Brain microvascular endothelial cell (primary cell): ENCODE results near the gene CD226.
A peak's percentile ranks its signal among the peaks of the same experiment; 100 is the strongest.

ENCODE experiments used
- DNase-seq: peaks from one replicate; pipeline ENCODE4 v3.0.0-alpha.2; 2020
- H3K27ac ChIP-seq: fragments of 250-450 bp; sonication (Bioruptor Pico); 2 replicates; pipeline ENCODE4 v1.5.1; 2020; ENCODE audit warnings: mild to moderate bottlenecking, moderate library complexity
- H3K27me3 ChIP-seq: fragments of 250-450 bp; sonication (Bioruptor Pico); replicated peaks from 2 replicates; pipeline ENCODE4 v1.5.1; 2020; ENCODE audit warnings: mild to moderate bottlenecking
- H3K36me3 ChIP-seq: fragments of 250-450 bp; sonication (Bioruptor Pico); replicated peaks from 2 replicates; pipeline ENCODE4 v1.5.1; 2020; ENCODE audit warnings: mild to moderate bottlenecking
- H3K4me3 ChIP-seq: 2 replicates; pipeline ENCODE4 v1.5.1; 2011; ENCODE audit warnings: low read depth, mild to moderate bottlenecking, control low read depth, low read length, moderate library complexity
- in situ Hi-C: cut with HindIII; loops from 2 replicates; pipeline ENCODE4 v1.10.0; 2017; ENCODE audit warnings: low sequenced_read_pairs, low pct_ligation_motif_present
- TF ChIP-seq, protein P1 (sequence below): IDR thresholded peaks from 2 replicates; pipeline ENCODE4 v1.5.1; 2011; ENCODE audit warnings: low read depth, mild to moderate bottlenecking, moderate library complexity, low read length, control low read depth, inconsistent platforms; ENCODE audit errors: missing control alignments

Gene CD226

DNA sequence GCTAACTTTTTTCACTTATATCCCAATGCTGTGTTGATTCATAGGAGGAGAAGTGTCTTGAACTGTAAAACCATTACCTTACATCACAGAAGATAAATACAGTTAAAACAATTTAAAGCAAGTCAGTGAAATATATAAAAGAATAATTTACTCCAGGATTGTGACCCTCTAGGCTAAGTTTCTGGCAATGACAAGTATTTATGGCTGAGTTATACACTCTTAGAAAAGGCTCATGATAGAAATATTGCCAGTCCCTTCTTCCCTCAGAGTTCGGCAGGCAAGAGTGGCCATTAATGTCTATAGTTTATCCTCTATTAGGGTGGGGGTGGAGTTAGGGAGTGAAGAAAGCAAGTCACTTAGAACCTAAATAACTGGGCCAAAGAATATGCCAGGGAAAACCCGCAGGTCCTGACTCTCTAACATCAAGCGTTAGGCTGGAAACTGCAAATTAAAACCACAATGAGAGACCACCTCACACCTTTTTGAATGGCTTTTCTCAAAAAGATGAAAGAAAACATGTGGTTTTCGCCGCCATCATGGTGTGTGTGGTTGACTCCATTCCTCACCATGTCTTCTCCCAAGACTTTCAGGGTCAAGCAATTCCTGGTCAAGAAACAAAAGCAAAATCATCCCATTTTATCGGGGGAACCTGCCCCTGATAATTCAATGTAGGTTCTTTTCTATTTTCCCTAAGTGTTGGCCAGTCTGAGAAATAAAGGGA is 69.3 kb downstream of the CD226 start:
- no peak for DNase-seq
- in situ Hi-C loops, result no loop called here
- H3K27me3 ChIP-seq, result no peaks in the 10 kb centered on the region
- H3K36me3 ChIP-seq, result no peaks in the 10 kb centered on the region
- no peak overlapping the region for H3K4me3 ChIP-seq
- no peak overlapping the region for H3K27ac ChIP-seq
- TF ChIP-seq, protein P1, sequence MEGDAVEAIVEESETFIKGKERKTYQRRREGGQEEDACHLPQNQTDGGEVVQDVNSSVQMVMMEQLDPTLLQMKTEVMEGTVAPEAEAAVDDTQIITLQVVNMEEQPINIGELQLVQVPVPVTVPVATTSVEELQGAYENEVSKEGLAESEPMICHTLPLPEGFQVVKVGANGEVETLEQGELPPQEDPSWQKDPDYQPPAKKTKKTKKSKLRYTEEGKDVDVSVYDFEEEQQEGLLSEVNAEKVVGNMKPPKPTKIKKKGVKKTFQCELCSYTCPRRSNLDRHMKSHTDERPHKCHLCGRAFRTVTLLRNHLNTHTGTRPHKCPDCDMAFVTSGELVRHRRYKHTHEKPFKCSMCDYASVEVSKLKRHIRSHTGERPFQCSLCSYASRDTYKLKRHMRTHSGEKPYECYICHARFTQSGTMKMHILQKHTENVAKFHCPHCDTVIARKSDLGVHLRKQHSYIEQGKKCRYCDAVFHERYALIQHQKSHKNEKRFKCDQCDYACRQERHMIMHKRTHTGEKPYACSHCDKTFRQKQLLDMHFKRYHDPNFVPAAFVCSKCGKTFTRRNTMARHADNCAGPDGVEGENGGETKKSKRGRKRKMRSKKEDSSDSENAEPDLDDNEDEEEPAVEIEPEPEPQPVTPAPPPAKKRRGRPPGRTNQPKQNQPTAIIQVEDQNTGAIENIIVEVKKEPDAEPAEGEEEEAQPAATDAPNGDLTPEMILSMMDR, result no peak

- TF ChIP-seq, protein P1, result no peak
- Histone ChIP-seq H3K36me3 (no peaks in the 10 kb centered on the region), H3K4me3 (no peak overlapping the region), H3K27me3 (no peaks in the 10 kb centered on the region), H3K27ac (no peak overlapping the region)
- no peak for DNase-seq
- in situ Hi-C loops, result no loop called here
Observed at GRCh38 chr18:69876490-69876889, 71.2 kb downstream of the CD226 start.

DNA sequence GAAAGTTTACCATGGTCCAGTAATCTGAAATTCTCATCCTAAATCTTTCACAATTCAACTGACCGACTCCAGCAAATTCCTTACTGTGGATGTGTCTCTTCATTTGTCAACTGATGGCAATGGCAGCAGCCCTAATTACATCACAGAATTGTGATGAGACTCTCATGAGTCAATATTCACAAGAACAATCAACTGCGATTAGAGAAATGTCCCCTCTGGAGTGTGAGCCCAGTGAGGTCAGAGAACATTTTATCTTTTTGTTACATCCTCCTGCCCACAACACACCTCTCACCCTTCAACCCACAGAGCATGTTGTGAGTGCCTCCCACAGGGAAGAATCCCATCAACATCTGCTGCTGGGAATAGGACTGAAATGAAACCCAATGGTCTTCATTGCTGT is 73.6 kb downstream of the CD226 start:
- in situ Hi-C loops, result no loop called here
- DNase-seq, result peak; percentile 25
- TF ChIP-seq, protein P1, result no peak
- no peaks in the 10 kb centered on the region for H3K36me3 ChIP-seq
- no peaks in the 10 kb centered on the region for H3K27me3 ChIP-seq
- no peak overlapping the region for H3K27ac ChIP-seq
- no peak overlapping the region for H3K4me3 ChIP-seq

DNA sequence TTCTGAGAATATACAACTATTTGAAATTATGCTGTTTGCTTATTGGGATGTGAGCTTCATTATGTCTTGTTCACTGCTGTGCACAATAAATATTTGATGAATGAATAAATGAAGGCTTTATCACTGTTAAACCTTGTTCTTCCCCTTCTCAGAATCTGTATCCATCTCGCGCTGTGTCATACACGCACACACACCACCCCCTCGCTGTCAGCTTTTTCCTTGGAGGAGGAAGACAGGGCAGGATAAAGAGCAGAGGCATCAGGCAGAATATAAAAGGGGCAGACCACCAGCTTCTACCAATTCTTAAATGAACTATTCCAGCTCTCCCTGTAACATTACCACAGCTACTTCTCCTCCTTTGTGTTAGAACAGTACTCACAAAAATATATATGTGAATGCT is 75.0 kb downstream of the CD226 start:
- H3K36me3 ChIP-seq, result no peaks in the 10 kb centered on the region
- H3K27ac ChIP-seq, result no peak overlapping the region
- in situ Hi-C loops, result no loop called here
- no peaks in the 10 kb centered on the region for H3K27me3 ChIP-seq
- no peak for DNase-seq
- TF ChIP-seq, protein P1, result no peak
- no peak overlapping the region for H3K4me3 ChIP-seq

DNA sequence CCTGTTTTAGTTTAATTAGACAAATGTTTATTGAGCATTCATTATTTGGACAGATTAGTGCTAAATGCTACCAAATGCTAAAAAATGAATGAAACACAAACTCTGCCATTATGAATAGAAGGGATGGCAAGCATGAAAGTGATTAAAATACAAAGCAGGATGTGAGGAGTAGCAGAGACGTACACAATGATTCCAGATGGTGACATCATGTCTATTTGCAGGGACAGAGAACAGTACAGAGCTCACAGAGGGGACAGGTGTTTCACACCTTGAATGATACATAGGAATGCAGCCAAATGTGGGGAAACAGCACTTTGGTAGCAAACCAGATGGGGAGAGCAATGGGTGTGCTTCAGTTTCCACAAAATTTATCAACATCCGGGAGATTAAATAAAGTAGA is 76.3 kb downstream of the CD226 start:
- no peak for DNase-seq
- Histone ChIP-seq H3K4me3 (no peak overlapping the region), H3K27me3 (no peaks in the 10 kb centered on the region), H3K27ac (no peak overlapping the region), H3K36me3 (no peaks in the 10 kb centered on the region)
- TF ChIP-seq, protein P1, result no peak
- in situ Hi-C loops, result no loop called here

DNA sequence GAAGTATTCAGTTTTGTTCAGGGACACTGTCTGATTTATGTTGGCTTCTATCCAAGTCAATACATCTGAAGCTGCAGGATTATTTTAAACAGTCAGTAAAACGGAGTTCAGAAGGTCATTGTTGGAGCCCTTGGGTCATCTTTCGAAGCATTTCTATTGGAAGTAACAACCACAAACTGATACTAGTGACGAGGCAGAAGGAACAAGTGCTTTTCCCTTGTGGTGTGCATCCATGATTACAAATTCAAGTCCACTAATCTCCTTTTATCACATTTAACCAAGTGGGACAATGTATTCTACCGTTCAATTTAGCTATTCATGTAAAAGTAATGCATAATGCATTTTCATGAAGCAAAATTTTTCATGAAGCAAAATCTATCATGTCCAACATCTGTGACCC is 76.9 kb downstream of the CD226 start:
- TF ChIP-seq, protein P1, result no peak
- no peaks in the 10 kb centered on the region for H3K27me3 ChIP-seq
- H3K36me3 ChIP-seq, result no peaks in the 10 kb centered on the region
- no peak overlapping the region for H3K4me3 ChIP-seq
- DNase-seq, result no peak
- in situ Hi-C loops, result no loop called here
- no peak overlapping the region for H3K27ac ChIP-seq
